K562 (cell line): ENCODE measurements around the gene C19orf44. TPM values are rescaled to one million over a fixed set of nuclear protein-coding genes. Genes with fewer than 3 reads are reported as not detected.

Source experiments
- ADNP ChIP-seq: fragments of 200-800 bp; sonication (Bioruptor generic); IDR thresholded peaks from 2 replicates; pipeline ENCODE4 v1.6.1; 2016; ENCODE audit warnings: missing genetic modification characterization, missing compliant biosample characterization
- CBFA2T2 ChIP-seq: fragments of 450-650 bp; conservative IDR thresholded peaks from 2 replicates; pipeline ENCODE4 v1.6.1; 2017; ENCODE audit warnings: mild to moderate bottlenecking
- CSDE1 ChIP-seq, 2 experiments: fragments of 450-650 bp; IDR thresholded peaks; 2 replicates each; pipeline ENCODE4 v1.6.1; 2016; ENCODE audit warnings: mild to moderate bottlenecking in 1 of 2
- E2F4 ChIP-seq: sonication (generic); formaldehyde crosslinking; IDR thresholded peaks from 2 replicates; pipeline ENCODE4 v1.8.0; 2022; ENCODE audit warnings: mild to moderate bottlenecking, low read depth, missing genetic modification reagents
- E2F5 ChIP-seq: sonication (generic); formaldehyde crosslinking; IDR thresholded peaks from 2 replicates; pipeline ENCODE4 v1.8.0; 2022; ENCODE audit warnings: mild to moderate bottlenecking, missing genetic modification reagents
- HEY1 ChIP-seq: fragments of 250-450 bp; sonication (Bioruptor Pico); IDR thresholded peaks from 2 replicates; pipeline ENCODE4 v1.5.0; 2020; ENCODE audit warnings: mild to moderate bottlenecking, moderate library complexity, borderline replicate concordance
- HNRNPLL ChIP-seq: fragments of 200-400 bp; formaldehyde crosslinking; IDR thresholded peaks from 2 replicates; pipeline ENCODE4 v1.6.1; 2017; ENCODE audit warnings: low read length, low read depth, mild to moderate bottlenecking; ENCODE audit not compliant: poor library complexity, severe bottlenecking
- MAFG ChIP-seq: fragments of 450-650 bp; conservative IDR thresholded peaks from 2 replicates; pipeline ENCODE4 v1.6.1; 2016; ENCODE audit warnings: missing genetic modification characterization, missing compliant biosample characterization
- NR2C2 ChIP-seq, 2 experiments: fragments of 200-800 bp in 1 of 2; sonication (Bioruptor generic) in 1 of 2; sonication (generic) in 1 of 2; formaldehyde crosslinking in 1 of 2; IDR thresholded peaks; 2 replicates each; pipeline versions ENCODE4 v1.6.1 to v1.8.0; 2016 to 2022; ENCODE audit warnings: mild to moderate bottlenecking in 1 of 2, missing compliant biosample characterization in 1 of 2, missing genetic modification characterization in 1 of 2, missing genetic modification reagents in 1 of 2
- SMARCE1 ChIP-seq: fragments of 450-650 bp; IDR thresholded peaks from 2 replicates; pipeline ENCODE4 v1.7.1; 2016; ENCODE audit warnings: mild to moderate bottlenecking
- SNRNP70 ChIP-seq: fragments of 200-400 bp; formaldehyde crosslinking; optimal IDR thresholded peaks from 2 replicates; pipeline ENCODE3; 2017; ENCODE audit warnings: low read depth, low read length
- THRAP3 ChIP-seq: fragments of 450-650 bp; IDR thresholded peaks from 2 replicates; pipeline ENCODE4 v1.6.1; 2016; ENCODE audit warnings: mild to moderate bottlenecking, inconsistent platforms, borderline replicate concordance
- WHSC1 ChIP-seq: IDR thresholded peaks from one replicate; pipeline ENCODE4 v1.6.1; 2012; ENCODE audit warnings: low read length, control low read depth, inconsistent platforms
- YBX1 ChIP-seq: fragments of 450-650 bp; IDR thresholded peaks from 2 replicates; pipeline ENCODE4 v1.7.1; 2016; ENCODE audit warnings: mild to moderate bottlenecking
- YY1 ChIP-seq, 3 experiments: IDR thresholded peaks; 2 replicates each; pipeline ENCODE4 v1.6.1; 2011; ENCODE audit warnings: low read length in 2 of 3, mild to moderate bottlenecking in 2 of 3, moderate library complexity in 2 of 3, borderline replicate concordance in 1 of 3, control low read depth in 1 of 3, low read depth in 1 of 3; ENCODE audit not compliant: insufficient read depth in 3 of 3, insufficient replicate concordance in 2 of 3, control insufficient read depth in 1 of 3, insufficient read length in 1 of 3; ENCODE audit errors: extremely low read depth in 1 of 3
- ZMIZ1 ChIP-seq, 2 experiments: fragments of 150-350 bp in 1 of 2; IDR thresholded peaks; 2 replicates each; pipeline ENCODE4 v1.6.1; 2012 to 2016; ENCODE audit warnings: low read depth in 2 of 2, low read length in 2 of 2, mild to moderate bottlenecking in 1 of 2, moderate library complexity in 1 of 2
- ZNF639 ChIP-seq, 2 experiments: fragments of 200-800 bp in 1 of 2; sonication (Bioruptor generic) in 1 of 2; sonication (generic) in 1 of 2; formaldehyde crosslinking in 1 of 2; IDR thresholded peaks in 1 of 2; conservative IDR thresholded peaks in 1 of 2; 2 replicates each; pipeline versions ENCODE4 v1.5.0 to v1.6.1; 2016 to 2020; ENCODE audit warnings: missing compliant biosample characterization in 1 of 2, missing genetic modification characterization in 1 of 2, missing genetic modification reagents in 1 of 2
- ZNF780A ChIP-seq: fragments of 250-450 bp; sonication (Bioruptor Pico); IDR thresholded peaks from 2 replicates; pipeline ENCODE4 v1.5.0; 2021; ENCODE audit warnings: mild to moderate bottlenecking
- polyA plus RNA-seq, 8 experiments: library from polyadenylated mRNA; depleted of rRNA in 4 of 8; stranded (reverse) in 5 of 8; unstranded in 3 of 8; fragments of >200 nt; fragmentation: Nextera tagmentation in 2 of 8; fragmentation: Illumina TruSeq in 1 of 8; extraction: Ambion mirVana in 2 of 8; extraction: Trizol in 1 of 8; gene quantifications; 2 replicates each; pipeline versions ENCODE4 v1.2.1 to v1.2.3, GENCODE V29; 2011 to 2014; ENCODE audit warnings: inconsistent platforms in 1 of 8, missing spikeins in 1 of 8
- total RNA-seq, 7 experiments: library from RNA; depleted of rRNA in 6 of 7; stranded (reverse); fragments of >200 nt in 6 of 7; fragmentation: Illumina TruSeq in 2 of 7; extraction: Trizol in 2 of 7; gene quantifications; 2 replicates each; pipeline versions ENCODE4 v1.2.1 to v1.2.3, GENCODE V29; 2011 to 2021; ENCODE audit warnings: low replicate concordance in 1 of 7

C19orf44 gene
- total and polyA plus RNA-seq, 9 of the 15 experiments (the other 6 are each of a cell fraction or from before 2014, with no cell fraction given): 0.41 to 7.7 (median 3.5) TPM

GRCh38 chr19:16446724-16447368 is 49.3 kb upstream of the C19orf44 start (continued):
- TF ChIP-seq CSDE1 (IDR thresholded peaks at IDR 0.05): no peak
- no peak for TF ChIP-seq E2F4
- no peak for TF ChIP-seq NR2C2 (CRISPR knock-in tag; IDR thresholded peaks at IDR 0.05)
- TF ChIP-seq NR2C2 (tag; IDR thresholded peaks at IDR 0.05): peak; percentile 37; the same call in 1 of the 2 replicates
- TF ChIP-seq YY1 (IDR thresholded peaks at IDR 0.05; ENCODE audit: borderline replicate concordance in 1 of 3, control insufficient read depth in 1 of 3, extremely low read depth in 1 of 3, insufficient read depth in 3 of 3, insufficient read length in 1 of 3, insufficient replicate concordance in 2 of 3, low read depth in 1 of 3, low read length in 2 of 3): no peak
- TF ChIP-seq CBFA2T2: peak; percentile 28
- TF ChIP-seq YBX1: no peak
- TF ChIP-seq ZMIZ1 (IDR thresholded peaks at IDR 0.05; ENCODE audit: low read depth in 2 of 2, low read length in 2 of 2): no peak
- TF ChIP-seq E2F5 (CRISPR knock-in tag): no peak
- no peak for TF ChIP-seq WHSC1
- no peak for TF ChIP-seq HEY1
- TF ChIP-seq MAFG: no peak
- no peak for TF ChIP-seq ZNF639 (CRISPR knock-in tag; conservative IDR thresholded peaks at IDR 0.05 in 1 of 2, IDR thresholded peaks at IDR 0.05 in 1 of 2)
- no peak for TF ChIP-seq SNRNP70
- TF ChIP-seq ADNP (tag): no peak
- no peak for TF ChIP-seq HNRNPLL
- TF ChIP-seq THRAP3: no peak
- TF ChIP-seq ZNF780A: no peak
- no peak for TF ChIP-seq SMARCE1
